NCI-H2107 (cell line): Measurements from ENCODE around the gene MPV17L2.
"Not testable (repeated sequence)": the region's sequence is repeated elsewhere in the genome, so short reads cannot be mapped to it uniquely, and the experiment has no call there.

Source experiments
- DNase-seq: peaks from one replicate; lab custom pipeline; 2025; lab: John Stamatoyannopoulos, UW

Gene MPV17L2

DNA sequence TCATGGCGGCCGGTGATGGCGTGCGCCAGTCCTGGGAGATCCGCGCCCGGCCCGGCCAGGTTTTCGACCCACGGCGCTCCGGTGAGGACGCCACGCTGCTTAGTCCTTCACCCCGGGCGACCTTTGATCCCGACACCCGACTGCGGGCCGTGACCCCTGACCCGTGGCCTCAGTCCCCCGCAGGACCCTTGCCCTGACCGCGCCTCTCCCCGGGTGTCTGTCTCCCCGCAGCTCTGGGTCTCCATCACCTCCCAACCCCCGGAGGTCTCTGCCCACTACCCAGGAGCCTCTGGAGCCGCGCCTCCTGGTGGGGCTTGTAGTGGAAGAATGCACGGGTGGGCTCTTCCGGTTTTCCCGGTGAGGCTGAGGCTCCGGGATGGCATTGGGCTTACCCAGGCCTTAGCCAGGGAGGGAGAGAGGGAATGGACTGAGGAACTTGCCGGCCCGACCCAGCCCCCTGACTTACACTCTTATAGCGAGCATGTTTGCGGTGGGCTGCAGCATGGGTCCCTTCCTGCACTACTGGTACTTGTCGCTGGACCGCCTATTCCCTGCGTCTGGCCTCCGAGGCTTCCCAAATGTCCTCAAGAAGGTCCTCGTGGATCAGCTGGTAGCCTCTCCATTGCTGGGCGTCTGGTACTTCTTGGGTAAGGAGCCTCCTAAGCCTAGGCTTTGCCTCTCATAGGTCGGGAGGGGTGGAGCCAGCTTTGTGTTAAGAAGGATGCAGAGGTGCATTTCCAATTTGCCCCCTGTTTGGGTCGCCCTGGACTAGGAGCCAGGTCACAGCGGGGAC lies 566 bp downstream of the MPV17L2 start:
- no peak for DNase-seq

GRCh38 chr19:18194181-18194530 lies 1.1 kb downstream of the MPV17L2 start:
- no peak for DNase-seq

DNA sequence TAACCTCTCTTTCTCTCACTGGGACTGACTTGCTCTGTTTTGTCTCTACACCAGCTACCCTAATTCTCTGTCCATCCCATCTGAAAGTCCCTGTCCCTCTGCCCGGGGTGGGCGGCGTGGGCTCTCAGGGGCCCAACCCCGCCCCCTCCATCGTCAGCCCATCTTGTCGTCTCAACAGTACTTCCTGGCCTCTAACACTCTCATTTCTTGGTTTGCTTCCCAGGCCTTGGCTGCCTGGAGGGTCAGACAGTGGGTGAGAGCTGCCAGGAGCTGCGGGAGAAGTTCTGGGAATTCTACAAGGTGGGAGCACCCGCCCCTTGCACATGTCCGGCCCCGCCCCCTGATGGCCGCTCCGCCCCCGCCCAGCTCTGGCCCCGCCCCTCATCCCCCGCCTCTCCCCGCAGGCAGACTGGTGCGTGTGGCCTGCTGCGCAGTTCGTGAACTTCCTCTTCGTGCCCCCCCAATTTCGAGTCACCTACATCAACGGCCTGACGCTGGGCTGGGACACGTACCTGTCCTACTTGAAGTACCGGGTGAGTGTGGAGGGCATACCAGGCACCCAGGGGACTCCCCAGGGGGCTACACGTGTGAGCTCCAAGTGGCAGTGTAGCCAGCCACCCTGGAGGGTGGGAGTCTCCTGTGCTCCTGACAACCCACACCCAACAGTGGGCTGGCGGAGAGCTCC lies 1.7 kb downstream of the MPV17L2 start:
- no peak for DNase-seq

DNA sequence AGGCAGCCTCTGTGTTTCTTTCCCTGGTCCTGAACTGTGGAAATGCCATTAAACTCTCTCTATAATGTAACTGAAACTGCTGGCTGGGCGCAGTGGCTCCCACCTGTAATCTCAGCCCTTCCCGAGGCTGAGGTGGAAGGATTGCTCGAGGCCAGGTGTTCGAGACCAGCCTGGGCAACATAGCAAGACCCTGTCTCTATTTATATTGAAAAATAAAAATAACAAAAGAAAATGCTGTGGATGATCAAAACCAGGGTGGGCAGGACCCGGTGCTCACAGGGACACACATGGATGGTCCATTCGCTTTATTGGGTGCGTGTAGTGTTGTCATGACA lies 3.5 kb downstream of the MPV17L2 start:
- DNase-seq, result no peak

- DNase-seq, result no peak
Observed at GRCh38 chr19:18197306-18197705, 4.3 kb downstream of the MPV17L2 start.

GRCh38 chr19:18197941-18198340 lies 4.9 kb downstream of the MPV17L2 start:
- DNase-seq, result no peak

GRCh38 chr19:18198374-18198773 lies 5.4 kb downstream of the MPV17L2 start:
- no peak for DNase-seq

- DNase-seq, result no peak
Observed at GRCh38 chr19:18202397-18202777, 9.4 kb downstream of the MPV17L2 start.

DNA sequence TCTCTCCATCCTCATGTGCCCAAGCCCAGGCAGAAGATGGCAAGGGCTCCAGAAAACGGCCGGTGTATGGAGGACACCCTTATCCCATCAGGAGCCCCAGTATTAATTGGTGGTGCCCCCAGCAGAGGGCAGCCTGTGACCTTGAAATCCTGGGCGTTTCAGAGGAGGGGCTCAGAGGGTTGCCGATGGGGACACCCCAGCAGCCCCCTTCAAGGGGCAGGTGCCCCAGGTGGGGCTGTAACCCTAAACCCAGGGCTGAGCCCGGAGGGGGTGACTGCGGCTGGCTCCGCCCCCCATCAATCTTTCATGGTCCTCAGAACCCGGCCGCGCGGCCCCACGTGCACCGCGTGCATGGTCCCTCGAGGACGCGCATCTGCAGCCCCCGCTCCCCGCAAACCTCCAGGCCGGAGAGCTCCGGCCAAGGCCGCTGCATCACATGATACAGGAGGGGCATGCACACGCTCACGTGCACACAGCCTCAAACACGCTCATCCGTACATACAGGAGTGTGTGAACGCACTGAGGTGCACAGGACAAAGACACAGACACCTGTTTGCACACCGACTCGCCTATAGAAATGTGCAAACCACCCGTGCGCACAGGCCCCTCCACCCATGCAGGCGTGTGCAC lies 9.9 kb downstream of the MPV17L2 start:
- no peak for DNase-seq

GRCh38 chr19:18203408-18203862 lies 10.4 kb downstream of the MPV17L2 start:
- no peak for DNase-seq

DNA sequence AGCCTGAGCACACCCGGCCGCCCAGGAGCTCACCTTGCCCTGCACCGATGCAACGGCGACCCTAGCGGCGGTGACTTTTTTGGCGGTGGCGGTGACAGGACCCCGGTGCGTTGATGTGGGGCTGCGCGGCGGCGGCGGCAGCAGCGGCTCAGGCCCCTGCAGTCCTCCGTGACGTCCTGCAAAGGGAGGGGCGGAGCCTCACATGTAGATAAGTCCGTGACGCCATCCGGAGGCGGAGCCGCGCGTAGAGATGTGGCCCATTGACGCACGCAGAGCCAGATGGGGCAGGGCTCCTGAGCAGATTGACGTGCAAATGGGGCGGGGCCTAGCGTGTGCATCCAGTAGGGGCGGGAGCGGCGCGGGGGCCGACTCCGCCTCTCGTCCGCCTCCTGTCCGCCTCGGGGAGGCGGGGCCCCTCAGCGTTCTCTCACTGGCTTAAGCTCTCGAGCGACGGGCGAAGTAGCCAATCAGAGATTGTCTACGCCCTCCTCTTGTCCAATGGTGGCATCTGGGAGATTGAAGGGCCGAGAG lies 10.9 kb downstream of the MPV17L2 start, which contains the start of gene RAB3A:
RAB3A (minus strand) TSS at position 180 of the 531 bp plus-strand sequence. CDS start 1,302 bp downstream, outside the sequence.
- DNase-seq, result peak; percentile 99

GRCh38 chr19:18204394-18205199 lies 11.6 kb downstream of the MPV17L2 start:
- no peak for DNase-seq

DNA sequence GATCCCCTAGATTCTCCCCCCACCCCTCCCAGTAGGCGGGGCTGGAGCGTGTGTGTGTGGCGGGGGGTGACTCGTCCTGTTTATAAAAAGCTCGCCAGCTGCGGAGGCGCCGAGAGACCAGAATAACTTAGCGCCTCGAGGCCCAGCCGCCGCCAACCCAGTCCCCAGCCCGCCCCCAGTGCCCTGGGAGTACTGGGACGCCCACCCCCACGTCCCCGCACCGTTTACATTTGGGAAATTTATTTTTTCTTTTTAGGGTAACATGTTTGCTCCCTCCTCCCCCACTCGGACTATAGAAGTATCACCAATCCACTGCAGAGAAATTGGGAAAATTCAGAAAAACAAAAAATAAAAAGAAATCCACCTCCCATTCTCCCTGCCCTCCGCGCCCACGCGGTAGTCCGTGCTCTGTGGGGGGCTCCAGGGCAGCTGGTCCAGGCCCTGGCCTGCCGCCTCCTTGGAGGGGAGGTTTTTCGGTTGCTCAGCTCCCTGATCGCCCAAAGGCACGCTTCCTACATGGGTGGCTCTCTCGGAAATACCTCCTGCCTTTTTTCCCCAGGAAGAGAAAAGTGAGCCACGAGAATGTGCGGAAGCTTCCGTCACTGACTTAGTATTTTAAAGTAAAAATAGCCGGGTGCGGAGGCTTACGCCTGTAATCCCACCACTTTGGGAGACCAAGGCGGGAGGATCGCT lies 12.3 kb downstream of the MPV17L2 start:
- no peak for DNase-seq

- no peak for DNase-seq
Observed at GRCh38 chr19:18206018-18206417, 13.0 kb downstream of the MPV17L2 start.

DNA sequence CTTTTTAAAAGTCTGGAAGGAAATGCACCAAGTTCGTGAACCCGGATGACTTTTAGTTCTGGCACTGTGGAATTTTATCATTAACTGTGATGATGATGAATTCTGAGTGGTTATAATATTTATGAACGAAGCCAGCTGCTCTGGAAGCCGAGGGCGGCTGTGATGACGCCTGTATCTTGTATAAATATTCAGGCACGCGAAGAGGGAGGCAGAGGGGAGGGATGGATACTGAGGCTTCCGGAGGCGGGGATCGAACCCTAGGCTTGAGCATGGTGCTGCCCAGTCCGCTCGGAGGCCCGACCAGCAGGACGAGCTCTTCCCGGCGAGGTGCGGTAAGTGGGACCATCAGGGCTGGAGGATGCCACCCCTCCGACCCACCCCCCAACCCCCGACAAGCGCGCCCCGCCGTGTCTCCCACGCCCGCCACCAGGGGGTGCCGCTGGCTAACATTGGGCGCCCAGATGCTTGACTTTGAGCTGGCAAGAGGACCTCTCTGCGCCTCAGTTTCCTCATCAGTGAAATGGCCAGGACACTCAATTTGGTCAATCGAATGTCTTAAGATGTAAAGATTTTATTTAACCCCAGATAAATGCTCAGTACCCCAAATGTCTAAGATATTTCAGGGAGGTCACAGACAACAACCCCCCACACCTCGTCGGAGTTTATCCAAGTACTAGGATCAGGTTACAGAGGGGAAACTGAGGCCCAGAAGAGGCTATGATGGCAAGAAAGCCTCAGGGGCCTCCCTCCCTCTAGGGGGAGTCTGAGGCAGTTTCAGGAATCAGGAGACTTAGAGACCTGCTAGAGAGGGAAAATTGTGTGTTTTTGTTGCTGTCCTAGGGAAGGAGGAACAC lies 15.3 kb downstream of the MPV17L2 start:
- DNase-seq, result no peak

GRCh38 chr19:18209912-18210311 lies 16.9 kb downstream of the MPV17L2 start:
- not testable (repeated sequence) for DNase-seq

- no peak for DNase-seq
Observed at GRCh38 chr19:18211683-18212082, 18.7 kb downstream of the MPV17L2 start.

- no peak for DNase-seq
Observed at GRCh38 chr19:18214779-18215433, 21.9 kb downstream of the MPV17L2 start.

DNA sequence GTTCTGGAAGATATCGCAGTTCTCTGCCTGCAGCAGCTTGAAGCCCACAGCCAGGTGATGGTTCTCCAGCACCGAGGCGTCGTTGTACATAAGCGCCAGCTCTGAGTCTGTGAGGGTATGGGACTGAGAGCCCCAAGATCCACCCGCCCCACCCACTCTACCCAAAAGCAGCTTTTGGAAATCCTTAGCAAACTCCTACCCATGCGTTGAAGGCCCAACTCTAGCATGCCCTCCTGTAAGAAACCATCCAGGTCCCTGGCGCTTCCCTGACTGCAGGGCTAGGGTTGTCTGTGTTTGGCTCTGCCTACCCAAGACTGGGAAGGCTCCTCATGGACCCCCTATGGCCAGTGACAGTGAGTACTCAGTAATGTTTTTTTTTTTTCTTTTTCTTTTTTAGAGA lies 23.8 kb downstream of the MPV17L2 start:
- no peak for DNase-seq

- DNase-seq, result no peak
Observed at GRCh38 chr19:18218159-18218558, 25.1 kb downstream of the MPV17L2 start.
